Stimulated activated naive CD8-positive, alpha-beta T cell treated with anti-CD3 and anti-CD28 coated beads, Interleukin-15, Interleukin-2, amounts not matched to agents 100 U/mL and 50 U/mL, for 24 hours (primary cell): ENCODE measurements around the gene MYO15A.
"Not testable (repeated sequence)": the region's sequence is repeated elsewhere in the genome, so short reads cannot be mapped to it uniquely, and the experiment has no call there.

Experiments used
- ATAC-seq: fragments of 150-1000 bp; cut with Tn5 transposase; one replicate; pipeline ENCODE4 v1.10.0; 2021
- DNase-seq: peaks from one replicate; pipeline ENCODE4 v3.0.0; 2021

The MYO15A gene

DNA sequence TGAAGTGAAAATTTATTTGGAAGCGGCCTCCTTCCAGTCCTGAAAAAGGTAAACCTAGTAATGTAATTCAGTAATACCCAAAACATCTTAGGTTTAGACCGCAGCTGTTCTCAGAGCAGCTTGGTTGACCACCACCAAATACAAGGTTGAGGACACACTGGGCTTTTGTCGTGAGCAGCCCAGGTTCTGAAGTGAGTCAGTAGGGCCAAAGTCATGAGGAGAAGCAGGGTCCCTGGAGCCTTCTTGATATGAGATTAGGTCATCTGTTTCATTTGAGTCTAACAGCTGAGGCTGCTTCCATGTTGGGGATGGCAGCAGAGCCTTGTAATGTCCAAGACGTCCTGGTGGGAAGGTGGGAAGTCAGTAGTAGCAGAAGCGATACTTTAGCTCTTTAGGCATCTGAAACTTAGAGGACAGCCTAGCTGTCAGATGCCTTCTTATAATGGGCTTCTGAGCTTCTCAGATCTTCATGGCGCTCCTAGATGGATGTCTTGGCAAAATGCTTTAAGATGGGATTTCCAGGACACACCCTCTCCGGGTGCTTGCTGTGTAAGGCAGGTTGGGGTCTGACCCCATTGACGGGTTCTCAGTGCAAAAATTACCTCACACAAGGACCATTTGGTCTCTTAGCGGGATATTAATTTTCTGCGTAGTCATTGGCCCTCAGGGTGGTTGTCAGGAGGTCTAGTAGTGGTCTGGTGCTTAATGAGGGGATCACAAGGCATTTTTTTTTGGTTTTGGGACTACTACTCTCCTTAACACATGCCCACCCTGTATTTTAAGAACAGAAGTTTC lies 77.5 kb downstream of the MYO15A start:
- DNase-seq (no peak), ATAC-seq (no peak)

DNA sequence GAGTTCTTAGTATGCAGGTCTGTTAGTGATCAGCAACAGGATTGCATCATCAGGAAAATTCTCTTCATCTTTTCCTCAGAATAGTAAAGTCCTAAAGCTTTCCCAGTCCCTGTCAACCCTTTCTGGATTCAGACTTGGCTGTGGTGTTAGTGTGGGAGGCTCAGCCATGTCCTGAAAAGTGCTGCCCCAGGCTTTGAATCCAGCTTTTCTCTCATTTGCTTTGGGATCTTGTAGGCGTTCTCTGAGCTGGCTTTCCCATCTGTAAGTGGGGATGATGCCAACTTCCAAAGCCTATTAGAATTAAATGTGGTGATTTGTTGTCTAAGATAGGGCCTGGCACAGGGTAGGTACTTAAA lies 78.0 kb downstream of the MYO15A start:
- DNase-seq, result no peak
- ATAC-seq, result no peak

DNA sequence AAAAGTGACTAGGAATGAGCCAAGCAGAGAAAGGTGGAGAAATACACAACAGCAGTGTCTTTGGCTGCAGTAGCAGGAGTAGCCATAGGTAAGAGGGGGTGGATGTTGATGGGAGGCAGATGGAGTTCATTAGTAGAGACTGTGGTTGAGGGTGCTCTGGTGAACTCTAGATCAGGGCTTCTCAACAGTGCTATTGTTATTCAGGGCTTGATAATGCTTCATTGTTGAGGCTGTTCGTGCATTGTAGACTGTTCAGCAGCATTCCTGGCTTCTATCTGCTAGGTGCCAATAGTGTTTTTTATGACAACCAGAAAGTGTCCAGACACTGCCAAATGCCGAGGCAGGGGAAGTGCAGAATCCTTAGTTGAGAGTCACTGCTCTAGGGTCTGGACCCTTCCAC lies 78.7 kb downstream of the MYO15A start:
- no peak for DNase-seq
- no peak for ATAC-seq

DNA sequence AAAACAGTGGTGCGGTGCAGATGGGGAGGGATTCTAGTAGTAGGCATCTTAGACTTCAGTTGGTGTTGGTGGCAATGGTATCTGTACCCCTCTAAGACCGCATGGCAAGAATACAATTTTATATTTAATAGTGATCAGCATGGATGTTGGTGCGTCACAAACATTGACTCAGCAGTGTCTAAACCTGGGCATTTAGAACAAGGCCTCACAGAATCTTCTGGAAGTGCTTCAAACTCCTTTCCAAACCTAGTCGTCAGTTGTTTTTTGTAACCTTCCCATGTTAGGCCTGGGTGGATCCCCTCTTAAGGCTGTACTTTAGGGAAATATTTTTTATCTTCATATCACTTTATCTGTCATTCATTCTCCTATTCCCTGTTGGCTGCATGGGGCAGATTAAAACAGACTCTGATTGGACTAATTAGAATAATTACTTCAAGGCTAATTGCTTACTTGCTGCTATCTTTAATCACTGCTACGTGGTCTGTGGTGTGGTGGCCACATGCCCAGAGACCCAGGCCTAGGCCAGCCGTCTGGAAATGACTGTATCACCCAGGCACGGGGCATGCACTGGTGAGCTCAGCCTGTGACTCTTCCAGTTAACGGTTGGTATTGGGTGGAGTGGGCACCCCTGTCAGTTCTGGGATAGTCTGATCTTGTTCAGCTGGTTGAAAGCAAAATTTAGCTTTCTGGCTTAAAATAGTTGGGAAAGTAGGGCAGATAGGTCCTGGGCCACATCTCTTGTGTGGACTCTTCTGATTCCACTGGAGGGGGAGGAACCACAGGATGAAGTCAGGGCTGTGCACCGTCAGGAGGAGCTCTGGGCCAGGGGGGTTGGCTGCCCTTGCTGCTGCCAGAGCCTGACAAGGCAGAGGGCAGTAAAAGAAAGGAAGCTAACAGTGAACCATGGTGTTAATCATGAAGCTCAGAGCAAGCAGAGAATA lies 79.5 kb downstream of the MYO15A start:
- peak; percentile 28 for DNase-seq
- no peak for ATAC-seq

DNA sequence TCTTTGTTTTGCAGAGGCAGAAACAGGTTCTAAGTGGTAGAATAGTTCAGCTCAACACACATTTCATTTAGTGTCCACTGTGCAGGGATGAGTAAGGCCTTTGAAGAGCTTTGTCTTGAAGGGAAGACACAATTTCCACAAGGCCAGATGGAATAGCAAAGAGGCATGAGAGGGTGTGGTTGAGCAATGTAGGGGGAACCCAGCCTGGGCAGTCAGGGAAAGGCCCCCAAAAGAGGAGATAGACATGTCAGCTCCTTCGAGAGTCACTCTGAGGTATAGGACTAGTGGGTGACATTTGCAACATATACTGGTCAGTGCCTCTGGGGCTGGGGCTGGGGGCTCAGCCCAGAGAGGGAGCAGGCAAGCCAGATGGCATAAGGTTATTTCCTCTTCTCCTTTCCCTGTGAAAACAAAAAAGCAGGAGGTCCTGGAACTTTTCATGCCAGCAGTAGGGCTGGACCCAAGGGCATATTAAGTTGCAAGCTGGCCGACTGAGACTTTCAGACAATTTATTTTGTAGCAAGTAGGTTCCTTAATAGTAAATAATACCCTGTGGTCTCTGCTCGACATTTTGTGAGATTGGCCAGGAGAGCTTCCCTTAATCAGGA lies 82.2 kb downstream of the MYO15A start:
- no peak for ATAC-seq
- DNase-seq, result no peak

DNA sequence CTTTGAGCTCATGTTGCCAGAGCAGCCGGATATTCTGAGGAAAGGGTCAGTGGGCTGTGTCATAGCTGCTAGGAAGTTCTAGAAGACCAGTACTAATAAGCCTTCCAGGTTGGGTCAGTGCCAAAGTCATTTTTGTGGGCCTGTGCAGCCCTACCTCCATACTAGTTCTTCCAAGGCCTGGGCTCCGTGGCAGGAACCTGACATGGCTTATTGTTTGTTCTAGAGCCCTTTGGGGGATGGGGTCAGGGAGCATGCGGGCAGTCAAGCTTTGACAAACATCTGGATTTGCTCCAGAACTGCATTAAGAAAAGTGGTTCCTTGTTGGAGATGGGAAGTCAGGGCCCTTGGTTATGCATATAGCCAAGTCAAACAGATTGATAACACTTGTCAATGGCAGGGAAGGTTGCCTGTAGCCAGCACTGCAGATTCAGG lies 82.7 kb downstream of the MYO15A start:
- DNase-seq, result no peak
- no peak for ATAC-seq

DNA sequence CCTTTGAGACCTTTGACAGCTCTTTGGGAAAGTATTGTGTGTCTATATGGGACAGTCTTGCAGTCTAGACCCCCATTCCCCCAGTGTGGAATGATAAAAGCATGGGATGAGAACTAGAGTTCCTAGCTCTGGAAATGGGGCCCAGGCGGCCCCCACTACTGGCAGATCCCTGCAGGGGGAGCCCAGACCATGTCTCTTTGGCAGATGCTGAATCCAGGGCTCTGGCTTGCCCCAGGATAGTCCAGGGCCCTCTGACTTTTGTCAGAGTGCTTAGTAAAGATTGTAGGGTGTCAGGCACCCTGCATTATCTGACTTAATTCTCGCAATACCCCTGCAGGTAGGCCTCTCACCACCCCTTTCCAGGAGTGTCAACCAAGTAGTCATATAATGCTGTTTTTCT lies 83.4 kb downstream of the MYO15A start:
- DNase-seq, result no peak
- peak; percentile 52 for ATAC-seq

DNA sequence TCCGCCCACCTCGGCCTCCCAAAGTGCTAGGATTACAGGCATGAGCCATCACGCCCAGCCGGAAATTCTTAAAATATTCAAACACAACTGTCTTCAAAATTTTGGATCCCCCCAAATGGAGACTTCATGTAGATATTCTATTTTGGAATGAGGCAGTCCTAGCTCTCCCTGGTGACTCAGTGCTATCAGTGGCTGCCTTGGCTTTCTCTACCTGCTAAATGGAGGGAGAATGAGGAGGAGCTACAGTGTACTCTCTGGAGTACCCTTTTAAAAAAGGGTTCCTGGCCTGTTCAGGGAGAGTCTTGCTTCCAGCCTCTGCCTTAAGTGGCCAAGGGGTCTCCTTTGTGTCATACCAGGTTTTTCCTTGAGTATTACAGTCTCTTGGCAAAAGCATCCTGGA lies 85.8 kb downstream of the MYO15A start:
- no peak for DNase-seq

DNA sequence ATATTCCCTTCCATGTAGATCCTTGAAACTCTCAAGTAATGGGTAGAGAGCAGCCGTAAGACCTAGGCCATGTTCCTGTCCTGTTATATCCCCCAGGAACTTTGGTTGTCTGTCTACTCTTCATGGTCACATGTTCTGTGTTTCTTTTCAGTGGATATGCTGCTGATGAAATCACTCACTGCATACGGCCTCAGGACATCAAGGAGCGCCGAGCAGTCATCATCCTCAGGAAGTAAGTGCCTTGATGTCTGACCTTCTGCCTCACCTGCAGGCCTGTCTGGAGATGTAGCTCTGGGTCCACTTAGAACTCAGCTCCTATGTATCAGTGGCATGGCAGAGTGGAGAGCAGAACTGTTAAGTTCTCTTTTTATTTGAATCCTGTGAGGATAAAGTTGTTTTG lies 86.2 kb downstream of the MYO15A start:
- no peak for DNase-seq

More for the DNA sequence above, 85.8 kb downstream of the MYO15A start:
- ATAC-seq, result no peak

DNA sequence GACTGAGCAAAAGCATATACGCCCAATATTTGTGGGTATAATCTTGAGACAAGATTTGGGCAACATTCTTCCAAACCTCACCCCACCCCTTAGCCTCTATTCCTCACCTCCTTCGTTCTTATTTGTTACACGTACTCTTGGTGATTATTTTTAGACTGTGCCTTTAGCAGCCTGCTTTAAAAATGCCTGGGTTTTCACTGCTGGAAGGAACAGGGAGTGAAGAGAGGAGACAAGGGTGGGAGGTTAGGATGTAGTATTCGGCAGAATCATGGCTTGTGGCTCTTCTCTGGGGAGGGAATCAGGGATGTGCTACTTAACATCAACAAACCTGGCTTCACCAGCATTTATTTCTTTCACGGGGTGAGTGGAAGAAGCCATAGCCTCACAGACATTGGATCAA lies 86.7 kb downstream of the MYO15A start:
- ATAC-seq, result no peak
- DNase-seq, result no peak

More for the DNA sequence above, 86.2 kb downstream of the MYO15A start:
- no peak for ATAC-seq

DNA sequence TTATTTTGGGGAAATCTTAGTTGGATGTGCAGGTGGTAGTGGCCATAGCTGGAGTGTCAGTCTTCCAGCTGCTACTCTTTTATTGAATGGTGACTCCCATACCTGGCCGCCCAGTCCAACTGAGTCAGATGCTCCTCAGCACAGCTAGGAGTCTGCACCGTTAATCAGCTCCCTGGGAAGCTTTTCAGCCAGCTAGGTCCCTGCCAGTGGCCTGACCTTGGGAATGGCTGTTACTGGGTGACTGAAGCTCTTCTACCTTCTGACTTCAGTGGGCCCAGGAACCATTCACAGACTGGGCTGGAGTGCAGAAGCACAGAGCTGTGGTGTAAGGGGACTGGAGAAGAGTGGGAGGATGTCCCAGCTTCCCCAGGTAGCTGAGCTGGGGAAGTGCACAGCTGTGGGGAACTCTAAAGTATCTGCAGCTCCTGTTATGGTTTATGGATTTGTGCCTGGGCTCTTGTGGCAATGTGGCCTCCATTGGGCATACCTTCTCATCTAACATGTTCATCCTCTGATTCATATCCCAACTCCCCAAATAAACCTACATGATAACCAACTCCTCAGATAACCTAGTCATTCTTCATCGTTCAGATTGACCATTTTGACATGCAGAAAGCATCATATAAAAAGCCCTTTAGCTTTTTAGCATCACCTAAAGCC lies 89.1 kb downstream of the MYO15A start:
- DNase-seq (no peak), ATAC-seq (no peak)

DNA sequence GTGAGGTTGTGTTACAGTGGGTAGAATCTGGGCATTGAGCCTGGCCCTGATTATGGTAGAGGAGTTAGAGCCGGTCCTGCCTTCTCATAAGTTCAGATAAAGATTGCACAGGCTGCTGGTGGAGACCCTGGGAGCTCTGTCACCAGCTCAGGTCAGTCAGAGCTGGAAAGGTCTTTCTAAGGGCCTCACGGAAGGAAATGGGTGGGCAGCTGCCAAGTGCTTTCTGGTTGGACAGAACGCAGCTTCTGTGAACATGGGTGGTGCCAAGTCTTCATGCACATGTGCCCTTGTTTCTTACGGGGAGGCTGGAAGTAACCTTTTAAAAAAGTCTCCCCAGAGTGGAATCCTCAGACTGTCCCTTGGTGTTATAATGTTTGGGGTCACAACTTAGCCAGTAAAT lies 90.0 kb downstream of the MYO15A start:
- no peak for DNase-seq
- no peak for ATAC-seq

DNA sequence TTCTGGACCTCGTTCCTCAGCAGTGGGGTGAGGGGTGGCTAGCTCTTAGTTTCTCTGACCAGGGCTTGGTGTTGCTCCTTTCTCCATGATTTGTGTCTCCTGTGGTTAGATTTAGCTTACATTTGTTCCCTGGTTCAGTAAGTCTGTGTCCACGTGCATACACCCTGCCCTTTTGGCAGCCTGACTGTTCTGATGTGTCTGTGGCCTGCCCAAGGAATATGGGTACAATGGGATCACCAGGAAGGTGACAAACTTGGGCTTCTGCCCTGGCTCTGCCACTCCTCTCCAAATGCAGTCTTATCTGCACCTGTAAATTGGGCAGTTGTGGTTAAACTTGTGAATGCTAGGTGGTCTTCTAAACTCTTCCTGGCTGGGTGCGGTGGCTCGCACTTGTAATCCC lies 92.6 kb downstream of the MYO15A start:
- ATAC-seq (no peak), DNase-seq (no peak)

DNA sequence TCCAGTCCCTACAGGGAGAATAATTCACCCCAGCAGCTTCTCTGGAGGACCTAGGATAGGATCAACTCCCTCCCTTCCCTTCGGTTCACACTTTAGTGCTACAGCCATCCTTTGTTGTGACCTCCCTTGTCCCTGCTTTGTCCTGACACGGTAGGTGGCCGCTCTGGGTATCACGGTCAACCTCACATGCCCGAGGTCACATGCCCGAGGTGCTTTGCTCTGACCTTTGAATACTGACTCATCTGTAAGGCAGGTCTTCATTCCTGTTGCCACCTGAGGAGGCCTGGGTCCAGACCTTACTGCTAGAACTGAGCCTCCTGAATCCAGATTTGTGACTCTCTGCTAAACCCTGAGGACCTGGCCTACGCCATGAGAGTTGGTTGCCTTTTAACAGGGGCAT lies 94.8 kb downstream of the MYO15A start:
- DNase-seq (no peak), ATAC-seq (no peak)

DNA sequence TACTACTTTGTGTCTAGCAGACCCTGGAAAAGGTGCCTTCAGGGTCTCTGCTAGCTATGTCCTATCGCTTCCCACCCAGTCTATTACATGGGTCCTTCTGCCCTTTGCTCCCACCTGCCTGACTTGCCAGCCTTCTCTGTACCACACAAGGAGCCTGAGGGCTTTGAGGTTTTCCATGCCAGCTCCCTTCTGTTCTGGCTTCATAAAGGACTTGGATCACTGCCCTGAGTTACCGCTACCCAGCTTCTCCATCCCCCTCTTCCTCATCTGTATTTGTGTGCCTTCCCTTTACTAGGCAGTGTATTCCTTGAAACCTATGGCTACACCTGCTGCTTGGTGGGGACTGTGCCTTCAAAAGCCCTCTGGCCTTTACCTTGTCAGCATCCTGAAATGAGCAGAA lies 97.3 kb downstream of the MYO15A start:
- DNase-seq (no peak), ATAC-seq (no peak)

DNA sequence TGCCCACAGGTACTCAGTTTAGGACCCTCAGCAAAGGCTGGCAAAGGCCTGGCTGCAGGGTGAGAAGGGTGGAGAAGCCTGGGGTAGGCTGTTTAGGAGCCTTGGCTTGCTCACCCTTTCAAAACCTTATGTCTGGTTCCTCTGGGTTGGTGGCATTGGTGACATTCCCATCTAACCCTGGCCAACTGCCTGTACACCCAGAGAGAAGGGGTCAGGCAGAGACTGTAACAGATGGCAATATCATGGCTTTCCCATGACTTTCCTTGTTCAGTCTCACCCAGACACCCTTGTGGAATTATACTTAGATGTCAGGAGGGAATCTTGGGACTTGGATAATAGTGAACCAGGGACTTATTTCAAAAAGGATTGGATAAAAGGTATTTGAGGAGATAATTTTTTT lies 98.4 kb downstream of the MYO15A start:
- DNase-seq, result no peak

DNA sequence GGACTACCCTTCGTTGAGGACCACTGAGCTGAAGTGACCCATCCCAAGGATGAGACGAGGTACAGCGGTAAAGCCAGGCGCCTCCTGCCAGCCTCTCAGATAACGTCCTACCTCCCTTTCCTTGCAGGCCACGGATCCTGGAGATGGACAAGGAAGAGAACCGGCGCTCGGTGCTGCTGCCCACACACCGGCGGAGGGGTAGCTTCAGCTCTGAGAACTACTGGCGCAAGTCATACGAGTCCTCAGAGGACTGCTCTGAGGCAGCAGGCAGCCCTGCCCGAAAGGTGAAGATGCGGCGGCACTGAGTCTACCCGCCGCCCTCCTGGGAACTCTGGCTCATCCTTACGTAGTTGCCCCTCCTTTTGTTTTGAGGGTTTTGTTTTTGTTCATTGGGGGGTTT lies 99.5 kb downstream of the MYO15A start:
- no peak for DNase-seq
- no peak for ATAC-seq

More for the DNA sequence above, 98.4 kb downstream of the MYO15A start:
- no peak for ATAC-seq

DNA sequence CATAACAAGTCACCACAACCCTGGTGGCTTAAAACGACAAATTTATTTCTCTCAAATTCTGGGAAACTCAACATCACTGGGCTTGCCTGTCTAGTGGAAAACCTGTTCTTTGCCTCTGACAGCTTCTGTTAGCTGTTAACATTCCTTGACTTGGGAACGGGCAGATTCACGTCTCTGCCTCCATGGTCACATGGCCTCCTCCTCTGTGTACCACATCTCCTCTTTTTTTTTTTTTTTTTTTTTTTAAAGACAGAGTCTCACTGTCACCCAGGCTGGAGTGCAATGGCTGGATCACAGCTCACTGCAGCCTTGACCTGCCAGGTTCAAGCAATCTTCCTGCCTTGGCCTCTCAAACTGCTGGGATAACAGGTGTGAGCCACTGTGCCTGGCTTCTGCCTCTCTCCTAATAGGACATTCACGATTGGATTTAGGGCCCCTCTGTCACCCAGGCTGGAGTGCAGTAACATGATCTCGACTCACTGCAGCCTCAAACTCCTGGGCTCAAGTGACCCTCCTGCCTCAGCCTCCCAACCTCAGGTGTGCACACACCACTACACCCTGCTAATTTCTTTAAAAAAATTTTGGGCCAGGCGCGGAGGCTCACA lies 105.2 kb downstream of the MYO15A start:
- DNase-seq (no peak), ATAC-seq (no peak)

DNA sequence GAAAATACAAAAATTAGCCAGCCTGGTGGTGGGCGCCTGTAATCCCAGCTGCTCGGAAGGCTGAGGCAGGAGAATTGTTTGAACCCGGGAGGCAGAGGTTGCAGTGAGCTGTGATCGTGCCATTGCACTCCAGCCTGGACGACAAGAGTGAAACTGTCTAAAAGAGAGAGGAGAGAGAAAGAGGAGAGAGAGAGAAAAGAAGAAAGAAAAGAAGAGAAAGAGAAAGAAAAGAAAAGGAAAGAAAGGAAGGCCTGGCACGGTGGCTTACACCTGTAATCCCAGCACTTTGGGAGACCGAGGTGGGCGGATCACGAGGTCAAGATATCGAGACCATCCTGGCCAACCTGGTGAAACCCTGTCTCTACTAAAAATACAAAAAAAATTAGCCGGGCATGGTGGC lies 108.3 kb downstream of the MYO15A start:
- DNase-seq, ATAC-seq: not testable (repeated sequence)

DNA sequence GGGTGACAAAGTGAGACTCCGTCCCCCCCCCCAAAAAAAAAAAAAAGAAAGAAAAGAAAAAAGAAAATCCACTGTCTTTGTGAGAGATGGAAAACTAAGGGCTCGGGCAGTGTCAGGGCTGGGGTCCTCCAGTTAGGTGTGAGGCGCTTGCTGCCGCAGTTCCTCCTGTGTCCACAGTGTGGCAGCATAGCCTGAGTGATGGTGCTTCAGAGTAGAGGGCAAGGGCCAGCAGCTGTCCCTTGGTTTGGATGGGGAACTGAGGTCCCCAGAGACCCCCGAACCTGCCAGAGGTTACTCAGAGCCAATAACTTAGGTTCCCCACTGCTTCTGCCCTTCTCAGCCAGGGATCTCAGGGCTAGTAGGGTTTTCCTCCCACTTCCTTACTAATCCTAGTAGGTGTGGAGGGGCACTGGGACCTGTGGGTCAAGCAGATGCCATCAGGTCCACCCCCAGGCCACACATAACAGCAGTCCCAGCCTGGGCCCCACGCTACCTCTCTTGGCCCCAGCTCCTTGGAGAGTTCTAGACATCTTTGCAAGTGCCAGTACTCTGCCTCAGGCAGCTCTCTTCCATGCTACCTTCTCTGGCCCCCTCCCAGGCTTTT lies 109.0 kb downstream of the MYO15A start:
- ATAC-seq (peak; percentile 81), DNase-seq (peak; percentile 82)

DNA sequence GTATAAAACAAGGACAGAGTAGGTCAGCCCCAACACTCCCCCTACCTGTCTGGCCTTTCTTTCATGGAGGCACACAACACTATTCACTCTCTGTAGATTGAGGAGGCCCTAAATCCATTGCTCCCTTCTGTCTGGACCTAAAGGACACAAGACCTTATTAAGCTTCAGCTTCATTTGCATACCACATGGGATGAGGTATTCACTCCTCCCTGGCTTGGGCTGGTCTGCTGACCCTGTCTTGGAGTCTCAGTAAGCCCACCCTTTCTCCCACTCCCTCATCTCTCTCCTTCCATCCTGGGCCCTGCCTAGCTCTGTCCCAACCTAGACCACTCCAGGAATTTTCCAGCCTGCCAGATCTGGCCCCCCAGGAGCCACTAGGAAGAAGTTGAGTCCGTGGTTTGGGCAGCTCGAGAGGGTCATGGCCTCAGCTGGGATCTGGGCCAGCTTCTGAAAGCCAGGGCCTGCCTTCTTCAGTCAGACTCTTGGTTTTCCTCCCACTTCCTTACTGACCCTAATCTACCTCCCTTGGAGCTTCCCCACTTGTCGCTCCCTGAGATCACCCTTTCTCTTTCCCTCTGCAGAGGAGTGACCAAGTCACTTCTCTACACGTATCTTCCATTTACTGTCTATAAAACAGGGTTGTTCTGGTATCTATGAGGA lies 110.3 kb downstream of the MYO15A start:
- no peak for DNase-seq
- ATAC-seq, result no peak
